NCI-H1436 treated with DMSO at 0.1 percent for 48 hours (cell line): ENCODE data around the gene PCDH15.

ENCODE experiments used
- DNase-seq: peaks from one replicate; lab custom pipeline; 2025; lab: John Stamatoyannopoulos, UW

PCDH15 gene

GRCh38 chr10:54125098-54125747, 675.8 kb downstream of the PCDH15 start:
- no peak for DNase-seq

GRCh38 chr10:54124209-54124885, 676.7 kb downstream of the PCDH15 start:
- no peak for DNase-seq

GRCh38 chr10:54120806-54121205, 680.2 kb downstream of the PCDH15 start:
- no peak for DNase-seq

- no peak for DNase-seq
These were observed 692.1 kb downstream of the PCDH15 start for GRCh38 chr10:54108961-54109360.

- no peak for DNase-seq
These were observed 704.1 kb downstream of the PCDH15 start for GRCh38 chr10:54096892-54097291.

GRCh38 chr10:54094321-54094720, 706.7 kb downstream of the PCDH15 start:
- DNase-seq: no peak

GRCh38 chr10:54091237-54091636, 709.8 kb downstream of the PCDH15 start:
- no peak for DNase-seq

GRCh38 chr10:54081950-54082349, 719.1 kb downstream of the PCDH15 start:
- DNase-seq: no peak

- no peak for DNase-seq
These were observed 733.7 kb downstream of the PCDH15 start for GRCh38 chr10:54067361-54067760.

GRCh38 chr10:54066646-54067045, 734.4 kb downstream of the PCDH15 start:
- DNase-seq: no peak

GRCh38 chr10:54065106-54065505, 735.9 kb downstream of the PCDH15 start:
- no peak for DNase-seq

GRCh38 chr10:54064215-54064614, 736.8 kb downstream of the PCDH15 start:
- no peak for DNase-seq

- no peak for DNase-seq
These were observed 737.5 kb downstream of the PCDH15 start for GRCh38 chr10:54063514-54063913.

GRCh38 chr10:54060572-54060971, 740.5 kb downstream of the PCDH15 start:
- no peak for DNase-seq

GRCh38 chr10:54057357-54057756, 743.7 kb downstream of the PCDH15 start:
- no peak for DNase-seq

GRCh38 chr10:54026340-54026739, 774.7 kb downstream of the PCDH15 start:
- DNase-seq: no peak

GRCh38 chr10:54011117-54011516, 789.9 kb downstream of the PCDH15 start:
- no peak for DNase-seq

GRCh38 chr10:54010337-54010933, 790.6 kb downstream of the PCDH15 start:
- no peak for DNase-seq

- DNase-seq: no peak
These were observed 791.4 kb downstream of the PCDH15 start for GRCh38 chr10:54009672-54010071.

GRCh38 chr10:54002077-54002476, 799.0 kb downstream of the PCDH15 start:
- no peak for DNase-seq

- DNase-seq: no peak
These were observed 803.1 kb downstream of the PCDH15 start for GRCh38 chr10:53997953-53998352.

GRCh38 chr10:53990799-53991238, 810.2 kb downstream of the PCDH15 start:
- DNase-seq: no peak

GRCh38 chr10:53983431-53983830, 817.6 kb downstream of the PCDH15 start:
- no peak for DNase-seq
